Body of pancreas (tissue), 4 donors: Measurements from ENCODE around the gene TOP2A.

Experiments
- CTCF ChIP-seq, 7 experiments: fragments of 450-650 bp in 4 of 7; fragments of 200-600 bp in 3 of 7; sonication (generic) in 3 of 7; IDR thresholded peaks; one replicate each; pipeline ENCODE4 v1.5.1; 2016 to 2019; ENCODE audit warnings: antibody characterized with exemption in 7 of 7
- POLR2A ChIP-seq, 3 donors: fragments of 450-650 bp; IDR thresholded peaks; one replicate each; pipeline ENCODE4 v1.6.1; 2016; ENCODE audit warnings: antibody characterized with exemption in 3 of 3, mild to moderate bottlenecking in 2 of 3

GRCh38 chr17:40415390-40415789 lies 2.3 kb downstream of the TOP2A start:
- TF ChIP-seq CTCF (IDR thresholded peaks at IDR 0.05) (peak; percentile 48 to 67 (median 63)), POLR2A (IDR thresholded peaks at IDR 0.05) (no peak)
